Prostate gland (tissue), 2 donors: ENCODE data around the gene ABHD11. TPM values are rescaled to one million over a fixed set of nuclear protein-coding genes. Genes with fewer than 3 reads are reported as not detected.

Source experiments
- DNase-seq: peaks from one replicate; pipeline ENCODE4 v3.0.0-alpha.2; 2019; ENCODE audit warnings: low spot score
- H3K27ac ChIP-seq, 2 donors: fragments of 200-600 bp; sonication (generic); 2 replicates each; pipeline ENCODE4 v1.5.1; 2017 to 2019
- H3K27me3 ChIP-seq: fragments of 200-600 bp; sonication (generic); replicated peaks from 2 replicates; pipeline ENCODE4 v1.5.1; 2019; ENCODE audit not compliant: insufficient read depth
- H3K36me3 ChIP-seq, 2 donors: fragments of 200-600 bp; sonication (generic); 1 replicate in 1 of 2; 2 replicates in 1 of 2; pipeline versions ENCODE4 v1.5.1 to v1.8.1; 2017 to 2019
- H3K4me1 ChIP-seq: fragments of 200-600 bp; sonication (generic); replicated peaks from 2 replicates; pipeline ENCODE4 v1.5.1; 2019
- H3K4me3 ChIP-seq, 2 donors: fragments of 200-600 bp; sonication (generic); 2 replicates each; pipeline ENCODE4 v1.5.1; 2017 to 2019
- H3K9me3 ChIP-seq: fragments of 200-600 bp; sonication (generic); 2 replicates; pipeline ENCODE4 v1.5.1; 2017
- POLR2A ChIP-seq: fragments of 450-650 bp; IDR thresholded peaks from one replicate; pipeline ENCODE4 v1.6.1; 2016; ENCODE audit warnings: antibody characterized with exemption, mild to moderate bottlenecking
- POLR2AphosphoS5 ChIP-seq: sonication (generic); formaldehyde crosslinking; IDR thresholded peaks from one replicate; pipeline ENCODE4 v1.6.1; 2017; ENCODE audit warnings: antibody characterized with exemption
- WGBS: methylation state at CpG from one replicate; pipeline ENCODE4 v1.1.5; 2018; 5-methylcytosine and 5-hydroxymethylcytosine counted together
- intact Hi-C: fragments of 100-400 bp; cut with DNase I; formaldehyde crosslinking; loops from one replicate; pipeline ENCODE4 v1.14.2; 2022
- total RNA-seq, 2 donors: library from RNA; depleted of rRNA; stranded (reverse); fragments of >200 nt; gene quantifications; one replicate each; pipeline ENCODE4 v1.1.0, GENCODE V29; 2016
- TF ChIP-seq, protein P1 (sequence below), 4 experiments: fragments of 200-600 bp in 2 of 4; fragments of 450-650 bp in 2 of 4; sonication (generic) in 2 of 4; IDR thresholded peaks; 1 replicate in 3 of 4; 2 replicates in 1 of 4; pipeline ENCODE4 v1.5.1; 2016 to 2019; ENCODE audit warnings: antibody characterized with exemption in 4 of 4, mild to moderate bottlenecking in 2 of 4, moderate library complexity in 2 of 4

Gene ABHD11
- total RNA-seq, 2 donors from 2014 or later, result 55.2 to 87.8 TPM

DNA sequence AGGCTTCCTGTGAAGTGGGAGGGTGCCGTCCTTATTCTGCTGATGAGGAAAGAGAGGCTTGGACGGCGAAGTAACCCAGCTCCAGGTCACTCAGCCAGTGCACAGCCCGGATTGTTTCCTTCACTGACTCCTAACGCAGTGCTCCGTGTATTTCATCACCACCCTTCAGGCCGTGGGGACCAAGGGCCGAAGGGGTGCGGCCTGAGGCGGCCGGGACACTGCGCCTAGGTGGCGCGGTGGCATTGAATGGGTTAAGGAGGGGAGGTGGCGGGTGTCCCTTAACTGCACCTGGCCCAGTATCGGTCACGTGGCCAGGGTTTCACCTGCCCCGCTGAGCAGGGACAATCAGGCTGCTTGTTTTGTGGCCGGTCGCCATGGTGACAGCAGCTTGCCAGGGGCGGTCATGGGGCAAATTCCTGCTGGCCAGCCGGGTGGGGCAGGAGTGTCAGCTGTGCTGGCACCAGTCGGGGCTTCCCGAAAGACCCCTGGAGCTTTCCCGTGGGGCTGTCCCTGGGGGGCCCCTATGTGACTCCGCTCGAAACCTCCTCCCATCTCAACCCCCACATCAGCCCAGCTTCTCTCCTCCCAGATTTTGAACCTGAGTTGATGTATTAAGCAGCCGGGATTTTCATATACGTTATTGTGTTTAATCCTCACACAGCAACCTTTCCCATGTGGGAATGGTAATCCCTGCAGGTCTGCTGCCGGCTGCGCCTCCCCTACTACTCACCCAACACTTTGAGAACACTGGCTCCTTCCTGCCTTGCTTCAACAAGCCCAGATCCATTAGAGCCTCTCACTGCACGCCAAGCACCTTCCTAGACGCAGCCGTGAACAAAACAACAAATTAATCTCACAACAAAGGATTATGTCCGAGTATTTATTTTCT is 4.4 kb upstream of the ABHD11 start:
- H3K36me3 ChIP-seq, result no peaks in the 10 kb centered on the region
- peak overlapping the region; percentile 89 to 92 for H3K27ac ChIP-seq
- intact Hi-C loops, result loop anchor here (5.0 kb wide), 1 partner anchor 109 kb away; no protein-coding TSS in a partner anchor
- WGBS, result 23% methylated on average over 35 of the region's 35 CpGs
- TF ChIP-seq, protein P1, sequence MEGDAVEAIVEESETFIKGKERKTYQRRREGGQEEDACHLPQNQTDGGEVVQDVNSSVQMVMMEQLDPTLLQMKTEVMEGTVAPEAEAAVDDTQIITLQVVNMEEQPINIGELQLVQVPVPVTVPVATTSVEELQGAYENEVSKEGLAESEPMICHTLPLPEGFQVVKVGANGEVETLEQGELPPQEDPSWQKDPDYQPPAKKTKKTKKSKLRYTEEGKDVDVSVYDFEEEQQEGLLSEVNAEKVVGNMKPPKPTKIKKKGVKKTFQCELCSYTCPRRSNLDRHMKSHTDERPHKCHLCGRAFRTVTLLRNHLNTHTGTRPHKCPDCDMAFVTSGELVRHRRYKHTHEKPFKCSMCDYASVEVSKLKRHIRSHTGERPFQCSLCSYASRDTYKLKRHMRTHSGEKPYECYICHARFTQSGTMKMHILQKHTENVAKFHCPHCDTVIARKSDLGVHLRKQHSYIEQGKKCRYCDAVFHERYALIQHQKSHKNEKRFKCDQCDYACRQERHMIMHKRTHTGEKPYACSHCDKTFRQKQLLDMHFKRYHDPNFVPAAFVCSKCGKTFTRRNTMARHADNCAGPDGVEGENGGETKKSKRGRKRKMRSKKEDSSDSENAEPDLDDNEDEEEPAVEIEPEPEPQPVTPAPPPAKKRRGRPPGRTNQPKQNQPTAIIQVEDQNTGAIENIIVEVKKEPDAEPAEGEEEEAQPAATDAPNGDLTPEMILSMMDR (IDR thresholded peaks at IDR 0.05), result no peak
- peak; percentile 50 for TF ChIP-seq POLR2AphosphoS5
- no peaks in the 10 kb centered on the region for H3K9me3 ChIP-seq
- DNase-seq, result peak; percentile 71
- H3K4me3 ChIP-seq, result no peak overlapping the region
- no peaks in the 10 kb centered on the region for H3K27me3 ChIP-seq
- H3K4me1 ChIP-seq, result peaks cover 14% of the 10 kb centered on the region

DNA sequence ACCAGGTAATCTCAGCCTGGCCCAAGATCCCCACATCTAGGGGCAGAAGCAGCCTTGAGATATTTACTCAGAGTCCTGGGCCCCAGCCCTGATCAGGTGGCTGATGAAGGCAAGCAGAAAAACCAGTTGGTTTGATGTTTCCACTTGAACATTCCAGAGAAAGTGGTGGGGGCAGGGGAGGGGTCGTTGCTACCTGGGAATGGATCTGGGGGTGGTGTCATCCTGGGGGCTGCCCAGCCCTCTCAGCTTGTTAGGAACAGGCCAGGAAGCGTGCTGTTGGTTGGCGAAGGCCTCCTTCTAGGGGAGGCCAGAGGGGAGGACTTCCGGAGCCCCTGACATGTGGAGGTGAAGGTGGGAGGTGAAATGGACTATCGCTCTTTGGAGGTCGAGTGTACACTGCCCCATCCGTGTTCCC is 3.7 kb upstream of the ABHD11 start:
- no peak overlapping the region for H3K4me3 ChIP-seq
- H3K9me3 ChIP-seq, result no peaks in the 10 kb centered on the region
- peak overlapping the region; percentile 89 to 92 for H3K27ac ChIP-seq
- intact Hi-C loops, result loop anchor here (5.0 kb wide), 1 partner anchor 110 kb away; no protein-coding TSS in a partner anchor
- TF ChIP-seq POLR2A, result no peak
- TF ChIP-seq, protein P1 (IDR thresholded peaks at IDR 0.05), result peak in 1 of 4 experiments; percentile 12
- TF ChIP-seq POLR2AphosphoS5, result peak; percentile 72
- no peaks in the 10 kb centered on the region for H3K27me3 ChIP-seq
- no peak for DNase-seq
- WGBS, result 67% methylated on average over 7 of the region's 7 CpGs
- no peaks in the 10 kb centered on the region for H3K36me3 ChIP-seq
- H3K4me1 ChIP-seq, result peaks cover 21% of the 10 kb centered on the region

DNA sequence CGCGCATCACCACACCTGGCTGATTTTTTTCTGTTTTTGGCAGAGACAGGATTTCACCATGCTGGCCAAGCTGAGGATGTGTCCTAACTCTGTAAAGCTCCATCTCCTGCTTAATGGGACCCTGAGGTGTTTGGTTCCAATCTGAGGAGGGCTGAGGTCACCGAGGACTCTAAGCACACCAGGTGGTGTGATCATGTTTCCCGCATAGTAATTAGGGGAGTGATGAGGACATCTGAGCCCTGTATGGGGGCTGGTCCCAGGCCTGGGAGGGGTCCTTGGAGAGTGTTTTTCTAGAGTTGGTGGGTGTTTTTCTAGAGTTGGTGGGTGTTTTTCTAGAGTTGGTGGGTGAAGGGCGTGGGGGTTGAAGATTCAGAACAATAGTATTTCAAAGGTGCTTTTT is 3.0 kb upstream of the ABHD11 start:
- TF ChIP-seq, protein P1 (IDR thresholded peaks at IDR 0.05), result no peak
- TF ChIP-seq POLR2A, result no peak
- no peak for TF ChIP-seq POLR2AphosphoS5
- intact Hi-C loops, result loop anchor here (5.0 kb wide), 1 partner anchor 111 kb away; no protein-coding TSS in a partner anchor
- DNase-seq, result no peak
- Histone ChIP-seq H3K9me3 (no peaks in the 10 kb centered on the region), H3K4me3 (no peak overlapping the region), H3K27me3 (no peaks in the 10 kb centered on the region), H3K4me1 (peaks cover 25% of the 10 kb centered on the region), H3K27ac (peak overlapping the region; percentile 89 to 92), H3K36me3 (no peaks in the 10 kb centered on the region)
- 93% methylated on average over 5 of the region's 5 CpGs for WGBS

DNA sequence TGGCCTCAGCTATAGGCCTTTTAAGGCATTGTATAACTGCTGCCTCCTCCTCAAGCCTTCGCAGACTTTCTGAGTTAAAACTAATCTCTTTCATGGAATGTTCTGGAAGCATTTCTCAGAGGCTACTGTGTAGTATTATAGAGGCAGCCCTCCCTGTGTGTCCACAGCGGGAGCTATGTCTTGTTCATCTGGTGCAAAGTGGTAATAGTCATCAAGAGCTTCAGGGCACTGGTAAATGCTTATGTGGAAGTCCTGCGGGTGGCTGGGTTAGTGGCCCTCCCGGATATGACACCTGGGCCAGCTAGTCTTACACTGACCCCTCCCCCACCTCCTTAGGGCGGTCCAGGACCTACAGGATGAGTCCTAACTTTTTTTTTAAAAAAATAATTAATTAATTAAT is 2.2 kb upstream of the ABHD11 start:
- no peak overlapping the region for H3K4me3 ChIP-seq
- intact Hi-C loops, result loop anchor here (5.0 kb wide), 1 partner anchor 112 kb away; no protein-coding TSS in a partner anchor
- TF ChIP-seq, protein P1 (IDR thresholded peaks at IDR 0.05), result no peak
- TF ChIP-seq POLR2A (no peak), POLR2AphosphoS5 (no peak)
- H3K27me3 ChIP-seq, result no peaks in the 10 kb centered on the region
- H3K36me3 ChIP-seq, result no peaks in the 10 kb centered on the region
- H3K4me1 ChIP-seq, result peaks cover 25% of the 10 kb centered on the region
- H3K27ac ChIP-seq, result peak overlapping the region; percentile 94 to 98
- H3K9me3 ChIP-seq, result no peaks in the 10 kb centered on the region
- WGBS, result 83% methylated on average over 5 of the region's 5 CpGs
- DNase-seq, result no peak
